IMR-90 (cell line): ENCODE data around the gene NTRK2. TPM values are rescaled to one million over a fixed set of nuclear protein-coding genes. Genes with fewer than 3 reads are reported as not detected.

ENCODE experiments used
- ATAC-seq: fragments of 200-7000 bp; cut with Tn5 transposase; 2 replicates; pipeline ENCODE4 v1.9.1; 2020; ENCODE audit warnings: low read depth, mild to moderate bottlenecking, moderate library complexity
- BruUV-seq: library from RNA; stranded (reverse); fragments of 400-500 nt; replicated peaks from 2 replicates; lab custom pipeline; 2021; lab: Mats Ljungman, UMichigan
- CTCF ChIA-PET: fragments of 300-600 bp; formaldehyde crosslinking; extraction: SDS; loops from one replicate; lab custom pipeline; 2021; ENCODE audit warnings: antibody characterized with exemption; lab: Yijun Ruan, JAX
- POLR2A ChIA-PET: fragments of 300-600 bp; sonication (Branson Sonifier 250); formaldehyde crosslinking; loops from one replicate; lab custom pipeline; 2022; ENCODE audit warnings: antibody characterized with exemption; ENCODE audit not compliant: unreplicated experiment; lab: Charles Lee
- DNase-seq: peaks from one replicate; pipeline ENCODE4 v3.0.0; 2013
- H2AFZ ChIP-seq: replicated peaks from 2 replicates; pipeline ENCODE3; 2013; ENCODE audit warnings: low read length, mild to moderate bottlenecking; ENCODE audit not compliant: poor library complexity
- H2AK5ac ChIP-seq: 2 replicates; pipeline ENCODE4 v1.6.1; 2013; ENCODE audit warnings: low read depth, low read length, inconsistent platforms
- H2AK9ac ChIP-seq: replicated peaks from 2 replicates; pipeline ENCODE3; 2013; ENCODE audit warnings: mild to moderate bottlenecking, low read depth, low read length, moderate library complexity; ENCODE audit not compliant: poor library complexity
- H2BK120ac ChIP-seq: 2 replicates; pipeline ENCODE4 v1.6.1; 2013; ENCODE audit warnings: low read depth, low read length, inconsistent platforms
- H2BK15ac ChIP-seq: 3 replicates; pipeline ENCODE4 v1.6.1; 2013; ENCODE audit warnings: low read depth, low read length, inconsistent platforms
- H2BK20ac ChIP-seq: 2 replicates; pipeline ENCODE4 v1.6.1; 2013; ENCODE audit warnings: low read depth, mild to moderate bottlenecking, inconsistent platforms, low read length, moderate library complexity
- H2BK5ac ChIP-seq: 2 replicates; pipeline ENCODE4 v1.6.1; 2013; ENCODE audit warnings: mild to moderate bottlenecking, low read depth, low read length, inconsistent platforms; ENCODE audit not compliant: poor library complexity, severe bottlenecking
- H3K14ac ChIP-seq: replicated peaks from 2 replicates; pipeline ENCODE4 v1.6.1; 2013; ENCODE audit warnings: low read depth, low read length, inconsistent platforms
- H3K18ac ChIP-seq: 2 replicates; pipeline ENCODE4 v1.6.1; 2013; ENCODE audit warnings: low read depth, low read length, control low read depth
- H3K23ac ChIP-seq: 2 replicates; pipeline ENCODE4 v1.6.1; 2013; ENCODE audit warnings: low read depth, low read length, inconsistent platforms
- H3K27ac ChIP-seq: 2 replicates; pipeline ENCODE4 v1.5.1; 2013; ENCODE audit warnings: mild to moderate bottlenecking, control low read depth, low read length; ENCODE audit not compliant: insufficient read depth
- H3K27me3 ChIP-seq: 2 replicates; pipeline ENCODE4 v1.6.1; 2013; ENCODE audit warnings: low read length; ENCODE audit not compliant: control insufficient read depth, insufficient read depth
- H3K36me3 ChIP-seq: 2 replicates; pipeline ENCODE4 v1.6.1; 2013; ENCODE audit warnings: low read length, mixed read lengths; ENCODE audit not compliant: control insufficient read depth, insufficient read depth
- H3K4ac ChIP-seq: 2 replicates; pipeline ENCODE4 v1.6.1; 2013; ENCODE audit warnings: low read depth, low read length, inconsistent platforms
- H3K4me1 ChIP-seq: 2 replicates; pipeline ENCODE4 v1.6.1; 2013; ENCODE audit warnings: low read length, mixed read lengths; ENCODE audit not compliant: control insufficient read depth, insufficient read depth
- H3K4me2 ChIP-seq: 2 replicates; pipeline ENCODE4 v1.6.1; 2013; ENCODE audit warnings: low read depth, mild to moderate bottlenecking, control low read depth, low read length, moderate library complexity
- H3K4me3 ChIP-seq: 2 replicates; pipeline ENCODE4 v1.5.1; 2013; ENCODE audit warnings: low read depth, mild to moderate bottlenecking, control low read depth, low read length, moderate library complexity; ENCODE audit not compliant: insufficient read depth
- H3K56ac ChIP-seq: 2 replicates; pipeline ENCODE4 v1.6.1; 2013; ENCODE audit warnings: low read length, inconsistent platforms; ENCODE audit not compliant: insufficient read depth; ENCODE audit errors: extremely low read depth
- H3K79me1 ChIP-seq, 2 experiments: 2 replicates each; pipeline ENCODE4 v1.6.1; 2013; ENCODE audit warnings: low read length in 2 of 2, inconsistent platforms in 1 of 2, low read depth in 1 of 2
- H3K9ac ChIP-seq: 2 replicates; pipeline ENCODE4 v1.6.1; 2013; ENCODE audit warnings: low read depth, low read length, control low read depth
- H3K9me1 ChIP-seq: 2 replicates; pipeline ENCODE4 v1.6.1; 2013; ENCODE audit warnings: low read length, inconsistent platforms; ENCODE audit not compliant: insufficient read depth
- H3K9me3 ChIP-seq: 2 replicates; pipeline ENCODE4 v1.6.1; 2013; ENCODE audit warnings: low read length; ENCODE audit not compliant: control insufficient read depth, insufficient read depth
- H4K20me1 ChIP-seq: 2 replicates; pipeline ENCODE4 v1.6.1; 2013; ENCODE audit warnings: low read length, inconsistent platforms; ENCODE audit not compliant: insufficient read depth
- H4K5ac ChIP-seq: 2 replicates; pipeline ENCODE4 v1.6.1; 2013; ENCODE audit warnings: mild to moderate bottlenecking, low read depth, low read length, control low read depth
- H4K8ac ChIP-seq, 2 experiments: 2 replicates each; pipeline ENCODE4 v1.6.1; 2013; ENCODE audit warnings: low read depth in 2 of 2, low read length in 2 of 2, control low read depth in 1 of 2, inconsistent platforms in 1 of 2
- H4K91ac ChIP-seq: 2 replicates; pipeline ENCODE4 v1.6.1; 2013; ENCODE audit warnings: low read depth, low read length, inconsistent platforms; ENCODE audit not compliant: insufficient read depth
- BHLHE40 ChIP-seq: fragments of 150-350 bp; IDR thresholded peaks from 2 replicates; pipeline ENCODE4 v1.6.1; 2016; ENCODE audit warnings: mild to moderate bottlenecking, low read depth, low read length
- CEBPB ChIP-seq: IDR thresholded peaks from 2 replicates; pipeline ENCODE4 v1.6.1; 2012; ENCODE audit warnings: low read depth, low read length, improper control_type of control experiment
- NFE2L2 ChIP-seq: fragments of 150-350 bp; IDR thresholded peaks from 2 replicates; pipeline ENCODE4 v1.6.1; 2016; ENCODE audit warnings: low read depth, mild to moderate bottlenecking, low read length
- POLR2A ChIP-seq: IDR thresholded peaks from 2 replicates; pipeline ENCODE4 v1.6.1; 2012; ENCODE audit warnings: mild to moderate bottlenecking, low read depth, low read length
- WGBS, 2 experiments: methylation state at CpG; one replicate each; pipeline versions ENCODE4 v1.1.5 to v1.1.7; 2013; ENCODE audit warnings: missing lambda C conversion rate in 2 of 2; ENCODE audit not compliant: insufficient read length in 1 of 2; ENCODE audit errors: extremely low coverage in 2 of 2; 5-methylcytosine and 5-hydroxymethylcytosine counted together
- dilution Hi-C: fragments of 300-500 bp; cut with HindIII; formaldehyde crosslinking; loops from one replicate; pipeline ENCODE4 v1.14.3; 2018; ENCODE audit warnings: low sequenced_read_pairs; ENCODE audit not compliant: unreplicated experiment
- in situ Hi-C: fragments of 300-500 bp; cut with MboI; formaldehyde crosslinking; loops from 3 replicates; pipeline ENCODE4 v1.14.3; 2019; ENCODE audit warnings: low sequenced_read_pairs, inconsistent platforms, mixed read lengths
- intact Hi-C: fragments of 100-400 bp; cut with micrococcal nuclease; formaldehyde crosslinking; loops from 2 replicates; pipeline ENCODE4 v1.10.0; 2022
- polyA plus RNA-seq, 3 experiments: library from polyadenylated mRNA; depleted of rRNA; stranded (reverse); fragments of >200 nt; gene quantifications; 2 replicates each; pipeline ENCODE4 v1.2.3, GENCODE V29; 2012; ENCODE audit warnings: low replicate concordance in 1 of 3
- total RNA-seq: library from RNA; depleted of rRNA; stranded (reverse); fragments of >200 nt; gene quantifications from 2 replicates; pipeline ENCODE4 v1.2.3, GENCODE V29; 2012
- TF ChIP-seq, protein P1 (sequence below): conservative IDR thresholded peaks from 2 replicates; pipeline ENCODE4 v1.5.1; 2012; ENCODE audit warnings: mild to moderate bottlenecking, low read depth, low read length, improper control_type of control experiment

Gene NTRK2
- total and polyA plus RNA-seq, 2 of the 4 experiments (the other 2 are of a cell fraction) = under 0.01 to 0.02 TPM

DNA sequence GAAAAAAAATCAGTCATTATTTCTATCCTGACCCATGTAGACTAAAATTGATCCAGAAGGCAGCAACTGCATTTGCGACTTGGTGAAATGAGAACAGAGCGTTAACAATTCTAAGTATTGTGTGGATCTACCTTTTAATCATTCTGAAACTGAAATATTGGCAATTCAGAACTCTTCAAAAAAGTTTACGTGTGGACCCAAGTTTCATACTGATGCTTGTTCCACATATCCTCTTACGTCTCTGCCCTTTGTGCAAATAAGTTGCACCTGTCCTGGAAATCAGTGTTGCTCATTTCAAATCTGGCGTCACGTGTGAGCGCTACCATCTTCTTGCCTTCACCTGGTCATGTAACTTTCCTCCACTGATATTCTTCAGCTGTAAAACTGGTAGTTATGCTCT is 74.7 kb downstream of the NTRK2 start:
- BruUV-seq = no TSS peak
- no peak overlapping the region for H2BK120ac ChIP-seq
- POLR2A ChIA-PET = no interaction called here
- no peak overlapping the region for H2BK20ac ChIP-seq
- no peak overlapping the region for H3K14ac ChIP-seq
- H2AK9ac ChIP-seq = no peak overlapping the region
- H2BK15ac ChIP-seq = no peak overlapping the region
- no peak overlapping the region for H4K5ac ChIP-seq
- H3K18ac ChIP-seq = no peak overlapping the region
- no peak overlapping the region for H3K4ac ChIP-seq
- no peaks in the 10 kb centered on the region for H3K36me3 ChIP-seq
- H2AK5ac ChIP-seq = no peak overlapping the region
- intact Hi-C loops (no loop called here), in situ Hi-C loops (no loop called here), dilution Hi-C loops (no loop called here)
- no peak overlapping the region for H2BK5ac ChIP-seq
- H3K4me2 ChIP-seq = no peak overlapping the region
- no peak overlapping the region for H3K9ac ChIP-seq
- H3K9me1 ChIP-seq = no peaks in the 10 kb centered on the region
- TF ChIP-seq CEBPB = no peak
- no peak for TF ChIP-seq NFE2L2
- TF ChIP-seq, protein P1, sequence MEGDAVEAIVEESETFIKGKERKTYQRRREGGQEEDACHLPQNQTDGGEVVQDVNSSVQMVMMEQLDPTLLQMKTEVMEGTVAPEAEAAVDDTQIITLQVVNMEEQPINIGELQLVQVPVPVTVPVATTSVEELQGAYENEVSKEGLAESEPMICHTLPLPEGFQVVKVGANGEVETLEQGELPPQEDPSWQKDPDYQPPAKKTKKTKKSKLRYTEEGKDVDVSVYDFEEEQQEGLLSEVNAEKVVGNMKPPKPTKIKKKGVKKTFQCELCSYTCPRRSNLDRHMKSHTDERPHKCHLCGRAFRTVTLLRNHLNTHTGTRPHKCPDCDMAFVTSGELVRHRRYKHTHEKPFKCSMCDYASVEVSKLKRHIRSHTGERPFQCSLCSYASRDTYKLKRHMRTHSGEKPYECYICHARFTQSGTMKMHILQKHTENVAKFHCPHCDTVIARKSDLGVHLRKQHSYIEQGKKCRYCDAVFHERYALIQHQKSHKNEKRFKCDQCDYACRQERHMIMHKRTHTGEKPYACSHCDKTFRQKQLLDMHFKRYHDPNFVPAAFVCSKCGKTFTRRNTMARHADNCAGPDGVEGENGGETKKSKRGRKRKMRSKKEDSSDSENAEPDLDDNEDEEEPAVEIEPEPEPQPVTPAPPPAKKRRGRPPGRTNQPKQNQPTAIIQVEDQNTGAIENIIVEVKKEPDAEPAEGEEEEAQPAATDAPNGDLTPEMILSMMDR = no peak
- no peak for TF ChIP-seq BHLHE40
- no peak for TF ChIP-seq POLR2A
- H3K4me3 ChIP-seq = no peak overlapping the region
- H4K8ac ChIP-seq = no peak overlapping the region
- WGBS, 2 experiments = 54% methylated on average over 2 of the region's 7 CpGs; no CpG with 5 or more reads in 1 of the 2 experiments
- H3K79me1 ChIP-seq = no peaks in the 10 kb centered on the region
- ATAC-seq (no peak), DNase-seq (no peak)
- peaks cover 3% of the 10 kb centered on the region for H3K9me3 ChIP-seq
- H3K56ac ChIP-seq = no peak overlapping the region
- no peak overlapping the region for H4K91ac ChIP-seq
- CTCF ChIA-PET = no interaction called here
- H3K27me3 ChIP-seq = no peaks in the 10 kb centered on the region
- H3K27ac ChIP-seq = no peak overlapping the region
- H4K20me1 ChIP-seq = no peaks in the 10 kb centered on the region
- no peak overlapping the region for H2AFZ ChIP-seq
- no peaks in the 10 kb centered on the region for H3K4me1 ChIP-seq
- no peak overlapping the region for H3K23ac ChIP-seq
